Mammary epithelial cell (primary cell): Measurements from ENCODE around the gene CDK9.

Source experiments
- EZH2 ChIP-seq: IDR thresholded peaks from 2 replicates; pipeline ENCODE4 v1.6.1; 2012; ENCODE audit warnings: low read length, inconsistent platforms, borderline replicate concordance
- TF ChIP-seq, protein P1 (sequence below), 2 donors: IDR thresholded peaks in 1 of 2; conservative IDR thresholded peaks in 1 of 2; 2 replicates each; pipeline ENCODE4 v1.5.1; 2011 to 2012; ENCODE audit warnings: inconsistent platforms in 2 of 2, low read length in 2 of 2, mild to moderate bottlenecking in 2 of 2, control low read depth in 1 of 2, low read depth in 1 of 2; ENCODE audit not compliant: insufficient read depth in 1 of 2; ENCODE audit errors: extremely low read depth in 1 of 2

DNA sequence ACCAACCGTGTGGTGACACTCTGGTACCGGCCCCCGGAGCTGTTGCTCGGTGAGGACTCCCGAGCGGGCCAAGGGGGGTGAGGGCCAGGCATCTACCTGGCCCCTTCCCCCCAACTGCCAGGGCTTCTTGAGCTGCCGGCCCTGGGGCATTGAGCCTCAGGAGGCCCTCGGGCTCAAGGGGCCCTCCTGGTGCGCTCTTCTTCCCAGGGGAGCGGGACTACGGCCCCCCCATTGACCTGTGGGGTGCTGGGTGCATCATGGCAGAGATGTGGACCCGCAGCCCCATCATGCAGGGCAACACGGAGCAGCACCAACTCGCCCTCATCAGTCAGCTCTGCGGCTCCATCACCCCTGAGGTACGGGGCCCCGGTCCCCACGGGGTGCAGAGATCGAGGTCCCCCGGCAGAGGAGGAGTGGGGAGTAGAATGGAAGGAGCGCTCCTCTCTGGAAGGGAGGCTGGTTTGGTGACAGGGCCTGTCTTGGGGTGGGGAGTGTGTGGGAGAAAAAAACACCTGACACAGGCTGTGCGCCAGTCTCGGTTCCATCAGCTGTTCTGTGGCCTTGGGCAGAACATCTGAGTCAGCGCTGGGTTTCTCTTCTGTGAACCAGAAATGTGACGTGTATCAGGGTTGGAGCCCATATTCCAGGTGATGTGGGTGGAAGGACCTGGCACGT, 2.6 kb downstream of the CDK9 start:
- TF ChIP-seq, protein P1, sequence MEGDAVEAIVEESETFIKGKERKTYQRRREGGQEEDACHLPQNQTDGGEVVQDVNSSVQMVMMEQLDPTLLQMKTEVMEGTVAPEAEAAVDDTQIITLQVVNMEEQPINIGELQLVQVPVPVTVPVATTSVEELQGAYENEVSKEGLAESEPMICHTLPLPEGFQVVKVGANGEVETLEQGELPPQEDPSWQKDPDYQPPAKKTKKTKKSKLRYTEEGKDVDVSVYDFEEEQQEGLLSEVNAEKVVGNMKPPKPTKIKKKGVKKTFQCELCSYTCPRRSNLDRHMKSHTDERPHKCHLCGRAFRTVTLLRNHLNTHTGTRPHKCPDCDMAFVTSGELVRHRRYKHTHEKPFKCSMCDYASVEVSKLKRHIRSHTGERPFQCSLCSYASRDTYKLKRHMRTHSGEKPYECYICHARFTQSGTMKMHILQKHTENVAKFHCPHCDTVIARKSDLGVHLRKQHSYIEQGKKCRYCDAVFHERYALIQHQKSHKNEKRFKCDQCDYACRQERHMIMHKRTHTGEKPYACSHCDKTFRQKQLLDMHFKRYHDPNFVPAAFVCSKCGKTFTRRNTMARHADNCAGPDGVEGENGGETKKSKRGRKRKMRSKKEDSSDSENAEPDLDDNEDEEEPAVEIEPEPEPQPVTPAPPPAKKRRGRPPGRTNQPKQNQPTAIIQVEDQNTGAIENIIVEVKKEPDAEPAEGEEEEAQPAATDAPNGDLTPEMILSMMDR (conservative IDR thresholded peaks at IDR 0.05 in 1 of 2, IDR thresholded peaks at IDR 0.05 in 1 of 2; ENCODE audit: extremely low read depth in 1 of 2, insufficient read depth in 1 of 2, low read depth in 1 of 2, low read length in 2 of 2), result no peak
- TF ChIP-seq EZH2, result no peak
